HG02759 (cell line): ENCODE data around the gene PIGN.

Experiments
- ATAC-seq: cut with Tn5 transposase; IDR thresholded peaks from one replicate; pipeline ENCODE4 v1.9.1; 2021; ENCODE audit warnings: mild to moderate bottlenecking, moderate library complexity; ENCODE audit not compliant: unreplicated experiment

PIGN gene

GRCh38 chr18:62186774-62187542 lies at the start of gene PIGN, which contains the start of gene RELCH:
TSS of gene PIGN (minus strand) at chr18:62187056. CDS start at chr18:62161353, 25,703 bp downstream.
TSS of gene RELCH (plus strand) at chr18:62187255. CDS start at chr18:62187506, 251 bp downstream.
- ATAC-seq: peak; percentile 93

GRCh38 chr18:62236252-62236651 lies 49.4 kb upstream of the PIGN start:
- no peak for ATAC-seq

GRCh38 chr18:62226047-62226446 lies 39.2 kb upstream of the PIGN start:
- no peak for ATAC-seq

GRCh38 chr18:62224229-62224628 lies 37.4 kb upstream of the PIGN start:
- no peak for ATAC-seq

GRCh38 chr18:62214790-62215189 lies 27.9 kb upstream of the PIGN start:
- no peak for ATAC-seq

- no peak for ATAC-seq
These were observed 24.5 kb upstream of the PIGN start for GRCh38 chr18:62211325-62211828.

GRCh38 chr18:62210138-62210537 lies 23.3 kb upstream of the PIGN start:
- ATAC-seq: no peak

GRCh38 chr18:62209046-62209445 lies 22.2 kb upstream of the PIGN start:
- no peak for ATAC-seq

- no peak for ATAC-seq
These were observed 19.7 kb upstream of the PIGN start for GRCh38 chr18:62206593-62206992.

GRCh38 chr18:62205824-62206223 lies 19.0 kb upstream of the PIGN start:
- no peak for ATAC-seq

GRCh38 chr18:62201870-62202269 lies 15.0 kb upstream of the PIGN start:
- ATAC-seq: no peak

- ATAC-seq: no peak
These were observed 13.5 kb upstream of the PIGN start for GRCh38 chr18:62200121-62200914.

- no peak for ATAC-seq
These were observed 12.8 kb upstream of the PIGN start for GRCh38 chr18:62199629-62200028.

GRCh38 chr18:62198259-62198658 lies 11.4 kb upstream of the PIGN start:
- no peak for ATAC-seq

- ATAC-seq: no peak
These were observed 10.1 kb upstream of the PIGN start for GRCh38 chr18:62196980-62197379.

- no peak for ATAC-seq
These were observed 9.2 kb upstream of the PIGN start for GRCh38 chr18:62196079-62196478.

- ATAC-seq: no peak
These were observed 2.4 kb upstream of the PIGN start for GRCh38 chr18:62189208-62189607.

GRCh38 chr18:62187543-62188510 lies 971 bp upstream of the PIGN start:
- ATAC-seq: peak; percentile 8

- peak; percentile 6 for ATAC-seq
These were observed 420 bp downstream of the PIGN start for GRCh38 chr18:62186499-62186773.

- ATAC-seq: no peak
These were observed 3.2 kb downstream of the PIGN start for GRCh38 chr18:62183578-62184195.
